HG03025 (cell line): ENCODE results near the gene PIK3CD.

Experiments used
- ATAC-seq: cut with Tn5 transposase; IDR thresholded peaks from one replicate; pipeline ENCODE4 v1.9.1; 2021; ENCODE audit warnings: mild to moderate bottlenecking, moderate library complexity; ENCODE audit not compliant: unreplicated experiment, low FRiP score

PIK3CD gene

DNA sequence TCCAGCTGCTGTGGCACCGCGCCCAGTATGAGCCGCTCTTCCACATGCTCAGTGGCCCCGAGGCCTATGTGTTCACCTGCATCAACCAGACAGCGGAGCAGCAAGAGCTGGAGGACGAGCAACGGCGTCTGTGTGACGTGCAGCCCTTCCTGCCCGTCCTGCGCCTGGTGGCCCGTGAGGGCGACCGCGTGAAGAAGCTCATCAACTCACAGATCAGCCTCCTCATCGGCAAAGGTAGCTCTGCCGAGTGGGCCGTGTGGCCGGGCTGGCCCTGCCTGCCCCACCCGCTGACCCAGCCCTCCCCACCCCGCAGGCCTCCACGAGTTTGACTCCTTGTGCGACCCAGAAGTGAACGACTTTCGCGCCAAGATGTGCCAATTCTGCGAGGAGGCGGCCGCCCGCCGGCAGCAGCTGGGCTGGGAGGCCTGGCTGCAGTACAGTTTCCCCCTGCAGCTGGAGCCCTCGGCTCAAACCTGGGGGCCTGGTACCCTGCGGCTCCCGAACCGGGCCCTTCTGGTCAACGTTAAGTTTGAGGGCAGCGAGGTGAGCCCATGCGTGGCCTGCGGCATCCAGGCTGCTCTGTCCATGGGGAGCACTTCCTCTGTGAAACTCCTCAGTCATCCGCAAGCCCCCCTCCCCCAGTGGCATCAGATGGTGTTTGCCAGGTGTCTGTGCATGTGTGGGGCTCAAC, 64.2 kb downstream of the PIK3CD start:
- no peak for ATAC-seq

DNA sequence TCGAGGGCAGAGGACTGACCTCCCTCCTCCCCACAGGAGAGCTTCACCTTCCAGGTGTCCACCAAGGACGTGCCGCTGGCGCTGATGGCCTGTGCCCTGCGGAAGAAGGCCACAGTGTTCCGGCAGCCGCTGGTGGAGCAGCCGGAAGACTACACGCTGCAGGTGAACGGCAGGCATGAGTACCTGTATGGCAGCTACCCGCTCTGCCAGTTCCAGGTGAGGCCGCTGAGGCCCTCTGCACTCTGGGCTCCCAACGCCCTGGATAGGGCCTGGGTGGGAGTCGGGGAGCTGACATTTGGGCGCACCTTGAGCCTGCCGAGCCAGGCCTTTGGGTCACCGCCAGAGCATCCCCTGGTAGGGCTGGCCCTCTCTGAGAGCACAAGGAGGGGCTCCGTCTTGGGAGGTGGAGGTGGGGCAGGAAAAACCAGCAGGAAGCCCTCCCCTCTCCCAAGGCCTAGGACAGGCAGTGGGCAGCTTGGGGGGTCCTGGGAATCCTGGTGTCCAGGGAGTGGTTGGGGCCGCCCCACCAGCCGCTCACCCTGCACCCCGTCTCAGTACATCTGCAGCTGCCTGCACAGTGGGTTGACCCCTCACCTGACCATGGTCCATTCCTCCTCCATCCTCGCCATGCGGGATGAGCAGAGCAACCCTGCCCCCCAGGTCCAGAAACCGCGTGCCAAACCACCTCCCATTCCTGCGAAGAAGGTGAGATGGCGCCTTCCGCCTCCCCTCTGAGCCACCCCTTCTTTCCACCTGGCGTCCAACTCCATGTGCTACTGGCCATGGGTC, 65.1 kb downstream of the PIK3CD start:
- no peak for ATAC-seq

DNA sequence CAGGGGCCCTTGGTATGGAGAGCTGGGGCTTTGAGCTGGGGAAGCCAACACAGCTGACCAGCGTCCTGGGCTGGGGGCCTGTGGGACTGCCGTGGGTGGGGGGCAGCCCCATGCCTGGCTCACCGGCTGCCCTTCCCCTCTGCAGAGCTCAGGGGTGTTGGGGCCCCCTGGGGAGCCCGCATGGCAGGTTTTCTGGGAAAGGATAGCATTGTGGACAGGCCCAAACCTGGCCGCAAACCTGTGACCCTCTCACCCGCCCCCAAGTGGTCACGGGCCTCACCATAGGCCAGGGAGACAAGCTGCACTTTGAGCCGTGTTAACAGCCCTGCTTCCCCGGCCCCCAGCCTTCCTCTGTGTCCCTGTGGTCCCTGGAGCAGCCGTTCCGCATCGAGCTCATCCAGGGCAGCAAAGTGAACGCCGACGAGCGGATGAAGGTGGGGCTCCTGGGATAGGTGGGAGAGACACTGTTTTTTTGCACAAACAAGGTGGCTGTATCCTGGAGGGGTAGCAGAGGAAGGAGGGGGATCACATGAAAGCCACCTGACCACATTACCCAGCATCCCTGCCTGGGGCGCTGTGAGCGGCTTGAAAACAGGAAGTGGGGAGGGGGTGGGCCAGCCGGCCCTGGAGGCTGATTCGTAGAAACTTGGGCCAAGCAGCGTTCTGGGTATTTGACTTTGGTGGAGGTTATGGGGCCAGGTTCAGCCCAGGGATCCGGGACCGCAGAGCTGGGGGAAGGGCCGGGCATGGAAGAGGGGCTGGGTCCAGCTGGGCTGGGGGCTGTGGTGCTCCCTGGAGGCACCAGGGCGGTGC, 65.9 kb downstream of the PIK3CD start:
- ATAC-seq, result no peak

DNA sequence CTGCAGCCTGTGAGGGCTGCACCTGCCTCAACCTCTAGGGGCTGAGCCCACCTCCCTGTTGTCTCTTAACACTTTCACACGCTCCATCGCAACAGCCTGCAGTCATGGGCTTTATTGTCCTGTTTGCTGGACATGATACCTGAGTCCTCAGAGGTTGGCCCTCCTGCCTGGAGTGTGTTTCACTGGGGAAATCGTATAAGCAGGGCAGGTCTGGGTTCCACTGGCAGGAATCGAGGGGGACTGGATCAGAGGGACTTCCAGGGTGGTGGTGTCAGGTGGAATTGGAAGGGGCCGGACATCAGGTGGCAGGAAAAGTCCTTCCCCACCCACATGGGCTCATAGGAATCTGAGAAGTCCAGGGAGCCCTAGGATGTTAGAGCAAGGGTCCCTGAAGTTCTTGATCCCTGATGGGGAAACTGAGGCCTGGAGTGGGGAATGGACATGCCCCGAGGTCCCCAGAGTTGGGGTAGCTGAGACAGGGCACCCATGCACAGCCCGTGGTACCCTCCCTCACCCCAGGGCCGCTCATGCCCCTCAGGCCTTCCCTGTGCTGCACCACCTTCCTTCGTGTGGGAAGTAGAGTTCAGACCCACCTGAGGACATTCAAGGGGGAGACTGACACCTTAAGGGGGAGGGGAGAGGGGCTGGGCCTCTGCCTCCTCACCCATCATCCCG, 66.6 kb downstream of the PIK3CD start:
- ATAC-seq, result no peak

DNA sequence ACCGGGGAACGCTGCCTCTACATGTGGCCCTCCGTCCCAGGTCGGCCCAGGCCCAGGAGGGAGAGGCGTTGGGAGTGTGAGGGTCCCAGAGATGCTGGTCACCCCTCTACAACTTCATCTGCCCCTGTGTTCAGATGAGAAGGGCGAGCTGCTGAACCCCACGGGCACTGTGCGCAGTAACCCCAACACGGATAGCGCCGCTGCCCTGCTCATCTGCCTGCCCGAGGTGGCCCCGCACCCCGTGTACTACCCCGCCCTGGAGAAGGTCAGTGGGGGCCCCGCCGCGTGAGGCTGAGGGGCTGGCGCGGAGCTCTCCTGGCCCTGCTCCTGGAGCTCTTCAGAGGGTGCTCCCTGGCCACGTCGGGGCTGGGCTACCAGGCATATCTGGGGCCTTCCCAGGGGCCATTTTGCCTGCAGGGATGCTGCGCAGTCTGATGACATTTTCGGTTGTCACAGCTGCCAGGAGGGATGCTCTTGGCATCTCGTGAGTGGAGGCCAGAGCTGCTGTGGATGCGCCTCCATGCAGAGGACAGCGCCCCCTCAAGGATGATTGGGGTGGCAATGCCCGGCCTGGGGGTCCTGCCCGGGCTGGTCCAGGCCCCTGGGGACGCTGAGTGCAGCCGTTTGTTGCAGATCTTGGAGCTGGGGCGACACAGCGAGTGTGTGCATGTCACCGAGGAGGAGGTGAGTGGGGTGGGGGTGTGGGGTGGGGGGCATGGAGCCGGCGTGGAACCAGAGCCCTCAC, 68.6 kb downstream of the PIK3CD start:
- no peak for ATAC-seq

DNA sequence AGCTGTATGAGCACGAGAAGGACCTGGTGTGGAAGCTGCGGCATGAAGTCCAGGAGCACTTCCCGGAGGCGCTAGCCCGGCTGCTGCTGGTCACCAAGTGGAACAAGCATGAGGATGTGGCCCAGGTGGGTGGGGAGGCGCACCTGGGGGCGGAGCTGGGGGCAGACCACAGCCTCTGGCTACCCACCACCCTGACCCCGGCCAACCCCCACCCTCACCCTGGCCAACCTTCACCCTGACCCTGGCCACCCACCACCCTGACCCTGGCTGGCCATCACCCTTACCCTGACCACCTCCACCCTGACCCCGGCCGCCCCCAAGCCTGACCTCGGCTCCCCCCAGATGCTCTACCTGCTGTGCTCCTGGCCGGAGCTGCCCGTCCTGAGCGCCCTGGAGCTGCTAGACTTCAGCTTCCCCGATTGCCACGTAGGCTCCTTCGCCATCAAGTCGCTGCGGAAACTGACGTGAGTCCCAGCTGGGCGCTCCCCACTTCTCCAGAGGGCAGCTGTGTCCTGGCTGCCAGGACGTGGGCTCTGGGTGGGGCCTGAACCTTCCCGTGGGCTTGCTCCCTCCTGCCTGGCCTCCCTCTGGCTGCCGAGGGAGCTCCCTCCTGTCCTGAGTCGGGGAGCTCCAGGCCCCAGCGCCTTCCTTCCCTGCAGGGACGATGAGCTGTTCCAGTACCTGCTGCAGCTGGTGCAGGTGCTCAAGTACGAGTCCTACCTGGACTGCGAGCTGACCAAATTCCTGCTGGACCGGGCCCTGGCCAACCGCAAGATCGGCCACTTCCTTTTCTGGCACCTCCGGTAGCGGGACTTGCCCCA, 69.5 kb downstream of the PIK3CD start:
- no peak for ATAC-seq

DNA sequence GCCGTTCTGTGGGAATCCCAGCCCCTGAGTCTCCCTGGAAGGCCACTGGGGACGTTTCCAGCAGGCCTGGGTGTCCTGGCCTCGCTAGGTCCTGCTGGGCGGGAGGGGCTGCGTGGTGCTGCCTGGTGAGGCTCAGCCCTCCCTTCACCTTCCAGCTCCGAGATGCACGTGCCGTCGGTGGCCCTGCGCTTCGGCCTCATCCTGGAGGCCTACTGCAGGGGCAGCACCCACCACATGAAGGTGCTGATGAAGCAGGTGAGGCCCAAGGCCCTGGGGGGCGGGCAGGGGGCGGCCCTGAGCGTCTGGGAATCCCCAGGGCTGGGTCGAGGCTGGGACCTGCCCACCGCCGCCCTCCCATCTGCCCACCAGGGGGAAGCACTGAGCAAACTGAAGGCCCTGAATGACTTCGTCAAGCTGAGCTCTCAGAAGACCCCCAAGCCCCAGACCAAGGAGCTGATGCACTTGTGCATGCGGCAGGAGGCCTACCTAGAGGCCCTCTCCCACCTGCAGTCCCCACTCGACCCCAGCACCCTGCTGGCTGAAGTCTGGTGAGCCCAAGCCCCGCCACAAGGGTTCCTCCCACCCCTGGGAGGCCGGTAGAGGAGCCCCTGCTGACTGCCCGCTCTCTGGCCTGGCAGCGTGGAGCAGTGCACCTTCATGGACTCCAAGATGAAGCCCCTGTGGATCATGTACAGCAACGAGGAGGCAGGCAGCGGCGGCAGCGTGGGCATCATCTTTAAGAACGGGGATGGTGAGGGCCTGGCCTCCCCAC, 70.3 kb downstream of the PIK3CD start:
- no peak for ATAC-seq

DNA sequence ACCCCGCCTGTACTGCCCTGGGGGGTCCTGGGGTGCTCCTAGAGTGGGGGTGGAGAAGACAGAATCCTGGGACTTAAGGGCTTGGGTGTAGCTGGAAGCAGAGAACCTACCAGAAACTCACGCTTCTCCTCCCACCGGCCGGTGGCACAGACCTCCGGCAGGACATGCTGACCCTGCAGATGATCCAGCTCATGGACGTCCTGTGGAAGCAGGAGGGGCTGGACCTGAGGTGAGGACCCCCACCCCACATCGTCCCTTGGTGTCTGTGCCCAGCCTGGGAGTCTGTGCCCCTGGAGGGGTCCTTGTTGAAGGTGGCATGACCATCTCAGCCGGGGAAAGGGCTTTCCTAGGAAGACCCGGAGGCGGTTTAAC, 70.8 kb downstream of the PIK3CD start:
- no peak for ATAC-seq

DNA sequence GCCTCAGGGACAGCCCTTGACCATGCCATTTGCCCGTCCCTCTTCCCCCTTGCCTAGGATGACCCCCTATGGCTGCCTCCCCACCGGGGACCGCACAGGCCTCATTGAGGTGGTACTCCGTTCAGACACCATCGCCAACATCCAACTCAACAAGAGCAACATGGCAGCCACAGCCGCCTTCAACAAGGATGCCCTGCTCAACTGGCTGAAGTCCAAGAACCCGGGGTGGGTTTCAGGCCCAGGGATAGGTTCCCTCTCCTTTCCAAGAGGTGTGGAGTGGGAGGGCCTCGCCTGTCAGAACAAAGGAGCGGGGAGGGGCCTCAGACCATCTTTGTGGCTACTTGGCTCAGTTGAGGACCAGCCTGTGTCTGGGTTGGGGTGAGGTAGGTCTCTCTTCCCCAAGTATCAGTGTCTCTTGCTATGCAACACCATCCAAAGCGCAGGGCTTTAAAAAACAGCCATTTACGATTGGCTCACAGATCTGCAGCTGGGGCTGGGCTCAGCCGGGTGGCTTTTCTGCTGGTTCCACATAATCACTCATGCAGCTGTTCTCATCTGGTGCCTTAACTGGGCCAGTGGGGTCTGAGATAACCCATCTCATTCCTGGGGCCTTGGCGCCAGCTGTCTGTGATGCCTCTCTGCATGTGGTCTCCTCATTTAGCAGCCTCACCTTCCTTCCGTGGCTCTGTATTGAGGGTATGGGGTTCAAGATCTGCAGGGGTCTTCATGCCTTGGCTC, 71.7 kb downstream of the PIK3CD start:
- no peak for ATAC-seq

DNA sequence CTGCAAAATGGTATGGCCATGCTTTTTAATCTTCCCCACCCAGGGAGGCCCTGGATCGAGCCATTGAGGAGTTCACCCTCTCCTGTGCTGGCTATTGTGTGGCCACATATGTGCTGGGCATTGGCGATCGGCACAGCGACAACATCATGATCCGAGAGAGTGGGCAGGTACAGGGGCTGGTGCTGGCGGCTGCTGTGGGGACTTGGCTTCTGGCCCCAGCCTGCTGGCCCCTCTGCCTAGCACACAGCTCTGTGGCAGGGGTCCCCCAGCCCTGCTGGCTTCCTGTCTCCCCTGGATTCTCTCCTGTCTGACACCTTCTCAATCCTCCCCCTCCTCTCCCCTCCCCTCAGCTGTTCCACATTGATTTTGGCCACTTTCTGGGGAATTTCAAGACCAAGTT, 72.4 kb downstream of the PIK3CD start:
- ATAC-seq, result no peak

DNA sequence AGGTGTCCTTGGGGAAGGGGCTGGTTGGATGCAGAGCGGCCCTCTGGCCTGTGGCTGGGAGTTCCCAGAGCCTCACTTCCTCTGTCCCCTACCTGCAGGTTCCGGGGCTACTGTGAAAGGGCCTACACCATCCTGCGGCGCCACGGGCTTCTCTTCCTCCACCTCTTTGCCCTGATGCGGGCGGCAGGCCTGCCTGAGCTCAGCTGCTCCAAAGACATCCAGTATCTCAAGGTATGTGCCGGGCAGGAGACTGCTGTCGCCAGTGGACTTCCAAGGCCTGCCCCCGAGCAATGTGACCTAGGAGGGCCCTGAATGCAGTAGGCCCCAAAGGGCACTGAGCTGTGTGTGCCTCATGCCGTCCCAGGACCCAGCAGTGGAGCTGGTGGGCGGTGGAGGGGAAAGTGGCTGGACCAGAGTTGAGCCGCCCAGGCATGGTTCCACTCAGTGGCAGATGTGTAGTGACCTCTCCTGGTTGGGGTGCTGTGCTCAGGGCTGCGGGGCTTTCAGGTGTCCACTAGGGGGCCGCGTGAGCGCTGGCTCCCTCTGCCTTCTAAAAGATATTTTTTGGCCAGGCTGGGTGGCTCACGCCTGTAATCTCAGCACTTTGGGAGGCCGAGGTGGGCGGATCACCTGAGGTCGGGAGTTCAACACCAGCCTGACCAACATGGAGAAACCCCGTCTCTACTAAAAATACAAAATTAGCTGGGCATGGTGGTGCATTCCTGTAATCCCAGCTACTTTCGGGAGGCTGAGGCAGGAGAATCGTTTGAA, 73.4 kb downstream of the PIK3CD start:
- no peak for ATAC-seq

DNA sequence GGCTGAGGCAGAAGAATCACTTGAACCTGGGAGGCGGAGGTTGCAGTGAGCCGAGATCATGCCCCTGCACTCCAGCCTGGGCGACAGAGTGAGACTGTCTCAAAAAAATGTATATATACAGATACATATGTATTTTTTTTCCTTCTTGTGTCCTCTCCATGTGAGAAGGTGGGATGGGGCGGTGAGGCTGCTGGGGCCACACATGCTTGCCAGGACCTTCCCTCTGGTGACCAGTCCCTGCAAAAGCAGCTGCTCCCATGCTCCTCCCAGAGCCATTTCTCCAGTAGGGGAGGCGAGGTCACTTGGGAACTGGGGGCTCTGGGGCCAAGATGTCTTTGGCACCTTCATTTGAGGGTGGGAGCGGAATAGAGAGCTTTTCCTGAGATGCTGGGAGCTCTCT, 74.9 kb downstream of the PIK3CD start:
- ATAC-seq, result no peak

DNA sequence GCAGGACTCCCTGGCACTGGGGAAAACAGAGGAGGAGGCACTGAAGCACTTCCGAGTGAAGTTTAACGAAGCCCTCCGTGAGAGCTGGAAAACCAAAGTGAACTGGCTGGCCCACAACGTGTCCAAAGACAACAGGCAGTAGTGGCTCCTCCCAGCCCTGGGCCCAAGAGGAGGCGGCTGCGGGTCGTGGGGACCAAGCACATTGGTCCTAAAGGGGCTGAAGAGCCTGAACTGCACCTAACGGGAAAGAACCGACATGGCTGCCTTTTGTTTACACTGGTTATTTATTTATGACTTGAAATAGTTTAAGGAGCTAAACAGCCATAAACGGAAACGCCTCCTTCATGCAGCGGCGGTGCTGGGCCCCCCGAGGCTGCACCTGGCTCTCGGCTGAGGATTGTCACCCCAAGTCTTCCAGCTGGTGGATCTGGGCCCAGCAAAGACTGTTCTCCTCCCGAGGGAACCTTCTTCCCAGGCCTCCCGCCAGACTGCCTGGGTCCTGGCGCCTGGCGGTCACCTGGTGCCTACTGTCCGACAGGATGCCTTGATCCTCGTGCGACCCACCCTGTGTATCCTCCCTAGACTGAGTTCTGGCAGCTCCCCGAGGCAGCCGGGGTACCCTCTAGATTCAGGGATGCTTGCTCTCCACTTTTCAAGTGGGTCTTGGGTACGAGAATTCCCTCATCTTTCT, 75.5 kb downstream of the PIK3CD start:
- no peak for ATAC-seq

DNA sequence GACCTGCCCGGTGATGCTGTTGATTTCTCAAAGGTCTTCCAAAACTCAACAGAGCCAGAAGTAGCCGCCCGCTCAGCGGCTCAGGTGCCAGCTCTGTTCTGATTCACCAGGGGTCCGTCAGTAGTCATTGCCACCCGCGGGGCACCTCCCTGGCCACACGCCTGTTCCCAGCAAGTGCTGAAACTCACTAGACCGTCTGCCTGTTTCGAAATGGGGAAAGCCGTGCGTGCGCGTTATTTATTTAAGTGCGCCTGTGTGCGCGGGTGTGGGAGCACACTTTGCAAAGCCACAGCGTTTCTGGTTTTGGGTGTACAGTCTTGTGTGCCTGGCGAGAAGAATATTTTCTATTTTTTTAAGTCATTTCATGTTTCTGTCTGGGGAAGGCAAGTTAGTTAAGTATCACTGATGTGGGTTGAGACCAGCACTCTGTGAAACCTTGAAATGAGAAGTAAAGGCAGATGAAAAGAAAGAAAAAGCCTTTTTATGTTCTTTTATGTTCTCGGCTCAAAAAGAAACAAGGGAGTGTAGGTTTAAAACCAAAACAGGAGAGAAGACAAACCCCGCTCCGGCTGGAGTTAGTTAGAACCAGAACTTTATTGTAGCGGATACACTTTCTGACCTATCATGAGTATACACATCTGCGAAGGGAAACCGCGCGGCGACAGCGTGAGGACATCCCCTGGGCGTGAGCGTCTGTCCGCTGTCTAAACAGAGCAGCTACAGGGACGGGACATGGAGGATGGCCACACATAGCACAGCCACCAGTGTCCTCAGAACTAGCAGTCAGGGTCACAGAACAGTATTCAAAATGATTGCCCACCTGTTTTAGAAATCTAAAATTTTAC, 77.1 kb downstream of the PIK3CD start:
- ATAC-seq, result no peak

DNA sequence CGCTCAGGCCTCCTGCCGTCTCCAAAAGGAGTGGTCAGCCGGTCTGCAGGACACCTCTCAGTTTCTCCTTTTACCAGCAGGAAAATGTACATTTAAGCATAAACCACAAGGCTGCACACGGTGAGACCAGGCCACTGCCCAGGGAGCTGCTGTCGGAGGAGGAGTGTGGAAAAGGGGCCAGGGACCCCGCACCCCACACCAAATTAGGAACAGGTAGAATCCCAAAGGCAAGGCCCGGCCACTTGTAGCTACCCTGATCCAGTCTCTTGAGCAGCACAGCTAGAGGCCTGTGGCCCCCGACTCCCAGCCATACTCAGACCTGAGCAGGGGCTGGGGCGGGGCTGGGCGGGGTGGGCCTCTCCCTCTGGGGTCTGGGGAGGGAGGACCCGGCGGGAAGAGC, 78.0 kb downstream of the PIK3CD start:
- no peak for ATAC-seq
